ENCODE data around the gene C10orf90. TPM values are rescaled to one million over a fixed set of nuclear protein-coding genes. Genes with fewer than 3 reads are reported as not detected.
A peak's percentile ranks its signal among the peaks of the same experiment; 100 is the strongest.

C10orf90 gene
- total and polyA plus RNA-seq, 7 donors, result 0.01 to 0.39 (median 0.07) TPM; not detected in 4

GRCh38 chr10:126422567-126422966 lies 247.9 kb downstream of the C10orf90 start:
- no peak for DNase-seq
- TF ChIP-seq CTCF (IDR thresholded peaks at IDR 0.05), result no peak
- H3K9me3 ChIP-seq, result peaks cover 10% of the 10 kb centered on the region
- H3K27ac ChIP-seq, result no peak overlapping the region
- WGBS, 3 donors, result 72 to 81% (median 81%) methylated on average over 1 of the region's 1 CpG
- intact Hi-C loops (cut with DNase I), result no loop called here
- no peaks in the 10 kb centered on the region for H3K27me3 ChIP-seq (ENCODE audit: insufficient read depth in 3 of 3, low read length in 2 of 3)
- H3K36me3 ChIP-seq (ENCODE audit: insufficient read depth in 1 of 2, low read depth in 1 of 2), result no peaks in the 10 kb centered on the region
- no peak overlapping the region for H3K4me3 ChIP-seq
- ATAC-seq, result no peak
- H3K4me1 ChIP-seq, result no peaks in the 10 kb centered on the region

GRCh38 chr10:126421756-126422256 lies 248.7 kb downstream of the C10orf90 start:
- peak in 3 of 4 donors; percentile 24 to 53 (median 37) for ATAC-seq
- WGBS, 3 donors, result 42 to 52% (median 42%) methylated on average over 10 of the region's 10 CpGs
- no peaks in the 10 kb centered on the region for H3K27me3 ChIP-seq (ENCODE audit: insufficient read depth in 3 of 3, low read length in 2 of 3)
- H3K4me1 ChIP-seq, result no peaks in the 10 kb centered on the region
- intact Hi-C loops (cut with DNase I), result no loop called here
- peaks cover 10% of the 10 kb centered on the region for H3K9me3 ChIP-seq
- peak overlapping the region; percentile 30 for H3K27ac ChIP-seq
- no peaks in the 10 kb centered on the region for H3K36me3 ChIP-seq (ENCODE audit: insufficient read depth in 1 of 2, low read depth in 1 of 2)
- DNase-seq, result peak in 1 of 2 donors; percentile 13
- no peak overlapping the region for H3K4me3 ChIP-seq
- no peak for TF ChIP-seq CTCF (IDR thresholded peaks at IDR 0.05)

GRCh38 chr10:126420567-126421300 lies 249.8 kb downstream of the C10orf90 start:
- H3K4me3 ChIP-seq, result no peak overlapping the region
- DNase-seq (no peak), ATAC-seq (no peak)
- H3K4me1 ChIP-seq, result no peaks in the 10 kb centered on the region
- WGBS, 3 donors, result 51 to 63% (median 61%) methylated on average over 12 of the region's 12 CpGs
- H3K36me3 ChIP-seq (ENCODE audit: insufficient read depth in 1 of 2, low read depth in 1 of 2), result no peaks in the 10 kb centered on the region
- no peak overlapping the region for H3K27ac ChIP-seq
- H3K27me3 ChIP-seq (ENCODE audit: insufficient read depth in 3 of 3, low read length in 2 of 3), result no peaks in the 10 kb centered on the region
- H3K9me3 ChIP-seq, result peaks cover 10% of the 10 kb centered on the region
- intact Hi-C loops (cut with DNase I), result no loop called here
- TF ChIP-seq CTCF (IDR thresholded peaks at IDR 0.05), result no peak

- TF ChIP-seq CTCF (IDR thresholded peaks at IDR 0.05), result no peak
- Histone ChIP-seq H3K4me1 (no peaks in the 10 kb centered on the region), H3K36me3 (ENCODE audit: insufficient read depth in 1 of 2, low read depth in 1 of 2) (no peaks in the 10 kb centered on the region), H3K9me3 (no peaks in the 10 kb centered on the region), H3K27ac (no peak overlapping the region), H3K4me3 (no peak overlapping the region), H3K27me3 (ENCODE audit: insufficient read depth in 3 of 3, low read length in 2 of 3) (no peaks in the 10 kb centered on the region)
- DNase-seq, result no peak
- intact Hi-C loops (cut with DNase I), result no loop called here
- no peak for ATAC-seq
- 79 to 80% (median 80%) methylated on average over 4 of the region's 4 CpGs for WGBS, 3 donors
Observed at GRCh38 chr10:126417220-126417825, 253.2 kb downstream of the C10orf90 start.

Data from psoas muscle (tissue), 8 donors.